ENCODE results near the gene SLC26A9. TPM values are rescaled to one million over a fixed set of nuclear protein-coding genes. Genes with fewer than 3 reads are reported as not detected.

Gene SLC26A9
- total RNA-seq, 2 donors from 2014 or later = 1.1 TPM; not detected in 1

- ATAC-seq (ENCODE audit: insufficient number of reproducible peaks, low FRiP score, low read depth) (no peak), DNase-seq (ENCODE audit: low spot score) (no peak)
- Histone ChIP-seq H3K27ac (no peak overlapping the region), H3K4me1 (ENCODE audit: control insufficient read depth in 1 of 2, low read depth in 2 of 2) (no peaks in the 10 kb centered on the region), H3K27me3 (replicated peaks; ENCODE audit: insufficient read depth) (no peaks in the 10 kb centered on the region), H3K36me3 (no peaks in the 10 kb centered on the region), H3K9me3 (no peaks in the 10 kb centered on the region), H3K4me3 (no peak overlapping the region)
- TF ChIP-seq CTCF (IDR thresholded peaks at IDR 0.05) = no peak
These were observed 73.0 kb downstream of the SLC26A9 start for GRCh38 chr1:205870236-205870635.

Other genes with a start within 250 kb of the SLC26A9 start
- gene NUCKS1, start 193.3 kb downstream of the SLC26A9 start, total RNA-seq = 100 to 1,000 TPM in 1 of 2 donors, 10 to 100 TPM in 1; 80.6 to 116 TPM
- gene RAB29, start 168.0 kb downstream of the SLC26A9 start, total RNA-seq = 10 to 100 TPM; 23.5 to 47.2 TPM
- gene SLC41A1, start 130.3 kb downstream of the SLC26A9 start, total RNA-seq = 10 to 100 TPM; 26.7 to 64.1 TPM
- under 1 TPM in 1 of 2 donors, not detected in 1; 0.14 TPM for gene PM20D1, start 93.3 kb downstream of the SLC26A9 start, total RNA-seq
- 10 to 100 TPM in 1 of 2 donors, 1 to 10 TPM in 1; 2.5 to 12.0 TPM for gene RAB7B, start 59.9 kb upstream of the SLC26A9 start, total RNA-seq
- 10 to 100 TPM in 1 of 2 donors, not detected in 1; 22.2 TPM for gene CTSE, start 80.4 kb upstream of the SLC26A9 start, total RNA-seq
- gene RHEX, start 109.7 kb upstream of the SLC26A9 start, total RNA-seq = 10 to 100 TPM in 1 of 2 donors, 1 to 10 TPM in 1; 6.1 to 36.7 TPM
- not detected for gene AVPR1B, start 173.9 kb upstream of the SLC26A9 start, total RNA-seq

Data from thoracic aorta (tissue), 2 donors.